BE2C (cell line): Measurements from ENCODE around the gene BUB1B.

Source experiments
- DNase-seq: peaks from one replicate; pipeline ENCODE4 v3.0.0-alpha.2; 2020
- H3K27me3 ChIP-seq: fragments of 250-450 bp; sonication (Bioruptor Pico); 2 replicates; pipeline ENCODE4 v1.5.1; 2020; ENCODE audit warnings: mild to moderate bottlenecking
- H3K36me3 ChIP-seq: fragments of 250-450 bp; sonication (Bioruptor Pico); 2 replicates; pipeline ENCODE4 v1.5.1; 2020; ENCODE audit warnings: mild to moderate bottlenecking
- H3K4me1 ChIP-seq: fragments of 250-450 bp; sonication (Bioruptor Pico); 2 replicates; pipeline ENCODE4 v1.5.1; 2020
- H3K4me3 ChIP-seq: 2 replicates; pipeline ENCODE4 v1.5.1; 2011; ENCODE audit warnings: low read depth, low read length
- H3K9me3 ChIP-seq: fragments of 250-450 bp; sonication (Bioruptor Pico); 2 replicates; pipeline ENCODE4 v1.5.1; 2020
- TF ChIP-seq, protein P1 (sequence below): IDR thresholded peaks from 2 replicates; pipeline ENCODE4 v1.5.1; 2012; ENCODE audit warnings: mild to moderate bottlenecking, low read depth, low read length

BUB1B gene

GRCh38 chr15:40251486-40252140 is 90.7 kb downstream of the BUB1B start:
- H3K9me3 ChIP-seq = no peaks in the 10 kb centered on the region
- TF ChIP-seq, protein P1, sequence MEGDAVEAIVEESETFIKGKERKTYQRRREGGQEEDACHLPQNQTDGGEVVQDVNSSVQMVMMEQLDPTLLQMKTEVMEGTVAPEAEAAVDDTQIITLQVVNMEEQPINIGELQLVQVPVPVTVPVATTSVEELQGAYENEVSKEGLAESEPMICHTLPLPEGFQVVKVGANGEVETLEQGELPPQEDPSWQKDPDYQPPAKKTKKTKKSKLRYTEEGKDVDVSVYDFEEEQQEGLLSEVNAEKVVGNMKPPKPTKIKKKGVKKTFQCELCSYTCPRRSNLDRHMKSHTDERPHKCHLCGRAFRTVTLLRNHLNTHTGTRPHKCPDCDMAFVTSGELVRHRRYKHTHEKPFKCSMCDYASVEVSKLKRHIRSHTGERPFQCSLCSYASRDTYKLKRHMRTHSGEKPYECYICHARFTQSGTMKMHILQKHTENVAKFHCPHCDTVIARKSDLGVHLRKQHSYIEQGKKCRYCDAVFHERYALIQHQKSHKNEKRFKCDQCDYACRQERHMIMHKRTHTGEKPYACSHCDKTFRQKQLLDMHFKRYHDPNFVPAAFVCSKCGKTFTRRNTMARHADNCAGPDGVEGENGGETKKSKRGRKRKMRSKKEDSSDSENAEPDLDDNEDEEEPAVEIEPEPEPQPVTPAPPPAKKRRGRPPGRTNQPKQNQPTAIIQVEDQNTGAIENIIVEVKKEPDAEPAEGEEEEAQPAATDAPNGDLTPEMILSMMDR = no peak
- H3K4me3 ChIP-seq = no peak overlapping the region
- peaks cover 5% of the 10 kb centered on the region for H3K27me3 ChIP-seq
- H3K36me3 ChIP-seq = no peaks in the 10 kb centered on the region
- peaks cover 10% of the 10 kb centered on the region for H3K4me1 ChIP-seq
- DNase-seq = no peak

DNA sequence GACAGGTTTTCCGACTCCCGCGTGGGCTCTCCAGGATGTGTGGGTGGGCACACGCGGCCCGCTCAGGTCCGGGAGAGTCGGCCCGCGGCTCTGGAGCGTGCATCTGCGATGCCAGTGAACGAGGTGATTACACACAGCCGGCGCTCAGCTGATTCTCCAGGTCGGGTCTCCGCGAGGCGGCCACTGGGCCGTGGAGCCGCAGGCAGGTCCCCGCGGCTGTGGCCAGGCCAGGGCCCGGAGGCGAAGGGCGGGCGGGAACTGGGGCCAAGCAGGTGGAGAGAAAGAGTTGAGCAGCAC is 91.2 kb downstream of the BUB1B start:
- Histone ChIP-seq H3K4me1 (peaks cover 10% of the 10 kb centered on the region), H3K4me3 (no peak overlapping the region), H3K36me3 (no peaks in the 10 kb centered on the region), H3K9me3 (no peaks in the 10 kb centered on the region), H3K27me3 (peaks cover 5% of the 10 kb centered on the region)
- TF ChIP-seq, protein P1 = no peak
- DNase-seq = peak; percentile 5

- Histone ChIP-seq H3K4me3 (peak overlapping the region; percentile 48), H3K27me3 (peaks cover 5% of the 10 kb centered on the region), H3K4me1 (peaks cover 10% of the 10 kb centered on the region), H3K9me3 (no peaks in the 10 kb centered on the region), H3K36me3 (no peaks in the 10 kb centered on the region)
- TF ChIP-seq, protein P1 = no peak
- DNase-seq = peak; percentile 49
Observed at GRCh38 chr15:40252438-40253166, 91.7 kb downstream of the BUB1B start.

DNA sequence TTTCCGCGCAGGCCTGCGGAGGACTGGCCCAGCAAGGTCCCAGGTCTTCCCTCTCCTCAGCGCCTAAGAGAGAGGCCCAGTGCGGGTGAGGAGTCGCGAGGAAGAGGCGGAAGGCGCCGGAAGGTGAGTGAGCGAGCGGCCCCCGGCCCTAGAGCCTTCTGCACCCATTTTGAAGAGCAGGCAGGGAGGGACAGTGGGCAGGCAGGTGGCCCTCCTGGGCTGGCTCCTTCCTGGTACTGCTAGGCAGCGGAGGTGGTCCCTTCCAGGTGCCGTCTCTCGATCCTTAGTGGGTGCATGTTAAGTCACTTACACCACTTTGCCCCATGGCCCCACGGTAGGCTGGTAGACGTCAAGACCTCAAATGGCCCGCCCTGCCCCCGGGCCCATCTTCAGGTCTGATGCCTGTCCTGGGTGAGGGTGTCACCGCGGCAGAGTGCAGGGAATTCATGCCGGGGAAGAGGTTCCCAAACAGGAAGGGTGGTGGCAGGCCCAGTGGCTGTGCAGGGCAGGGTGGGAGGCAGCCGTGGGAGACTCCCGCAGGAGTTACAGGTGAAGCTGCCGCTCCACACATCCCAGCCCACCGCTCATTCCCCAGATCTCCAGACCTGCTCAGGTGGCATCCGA is 92.4 kb downstream of the BUB1B start:
- H3K4me1 ChIP-seq = peaks cover 10% of the 10 kb centered on the region
- no peaks in the 10 kb centered on the region for H3K36me3 ChIP-seq
- peaks cover 5% of the 10 kb centered on the region for H3K27me3 ChIP-seq
- DNase-seq = peak; percentile 5
- H3K9me3 ChIP-seq = no peaks in the 10 kb centered on the region
- TF ChIP-seq, protein P1 = no peak
- H3K4me3 ChIP-seq = peak overlapping the region; percentile 48

DNA sequence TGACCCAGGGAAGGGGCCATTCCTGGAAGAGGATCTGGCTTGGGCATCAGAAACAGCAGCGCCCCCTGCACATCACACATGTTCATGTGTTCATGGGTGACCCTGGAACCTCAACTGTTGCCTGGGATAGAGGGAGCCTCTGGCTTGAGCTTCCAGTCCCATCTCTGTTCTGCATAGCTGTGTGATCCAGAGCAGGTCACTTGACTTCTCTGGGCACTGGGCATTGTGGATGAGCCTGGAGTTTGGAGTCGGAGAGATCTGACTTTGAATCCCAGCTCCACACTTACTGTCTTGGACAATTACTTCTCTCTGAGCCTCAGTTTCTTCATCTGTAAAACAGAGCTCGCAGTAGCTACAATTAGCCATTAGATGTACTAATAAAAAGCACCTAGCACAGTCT is 93.6 kb downstream of the BUB1B start:
- Histone ChIP-seq H3K4me3 (no peak overlapping the region), H3K9me3 (no peaks in the 10 kb centered on the region), H3K27me3 (peaks cover 5% of the 10 kb centered on the region), H3K36me3 (no peaks in the 10 kb centered on the region), H3K4me1 (peaks cover 5% of the 10 kb centered on the region; the same call in 1 of the 2 replicates)
- TF ChIP-seq, protein P1 = peak; percentile 4; the same call in 1 of the 2 replicates
- no peak for DNase-seq

DNA sequence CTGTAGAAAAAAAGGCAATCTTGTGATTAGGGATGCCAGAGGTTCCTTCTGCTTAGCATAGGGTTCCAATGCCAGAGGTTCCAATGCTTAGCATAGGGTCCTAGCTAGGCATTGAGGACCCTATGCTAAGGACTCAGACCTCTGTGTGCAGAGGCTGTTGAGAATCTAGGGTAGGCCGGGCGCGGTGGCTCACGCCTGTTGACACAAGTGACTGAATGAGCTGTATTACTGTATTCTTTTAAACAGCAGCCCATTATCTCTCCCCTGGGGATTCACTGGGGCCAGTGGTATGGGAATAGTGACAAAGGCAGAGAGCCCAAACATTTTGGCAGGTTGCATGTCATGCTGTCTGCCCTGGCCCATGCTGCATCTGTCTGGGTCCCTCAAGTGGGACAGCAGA is 94.2 kb downstream of the BUB1B start:
- H3K9me3 ChIP-seq = no peaks in the 10 kb centered on the region
- H3K27me3 ChIP-seq = peaks cover 5% of the 10 kb centered on the region
- DNase-seq = no peak
- H3K4me1 ChIP-seq = no peaks in the 10 kb centered on the region
- TF ChIP-seq, protein P1 = no peak
- no peak overlapping the region for H3K4me3 ChIP-seq
- no peaks in the 10 kb centered on the region for H3K36me3 ChIP-seq
